GM10266 (cell line): ENCODE data around the gene SCAI.
A peak's percentile ranks its signal among the peaks of the same experiment; 100 is the strongest.
"Not testable (repeated sequence)": the region's sequence is repeated elsewhere in the genome, so short reads cannot be mapped to it uniquely, and the experiment has no call there.

ENCODE experiments used
- DNase-seq: peaks from one replicate; pipeline ENCODE4 v3.0.0; 2012; ENCODE audit errors: extremely low spot score
- CTCF ChIP-seq: IDR thresholded peaks from 2 replicates; pipeline ENCODE4 v1.5.1; 2012; ENCODE audit warnings: mild to moderate bottlenecking, low read depth; ENCODE audit not compliant: control insufficient read depth, insufficient read depth; ENCODE audit errors: missing control alignments

SCAI gene

GRCh38 chr9:124964604-124965003, 178.7 kb downstream of the SCAI start:
- no peak for TF ChIP-seq CTCF

GRCh38 chr9:124964056-124964455, 179.3 kb downstream of the SCAI start:
- TF ChIP-seq CTCF, result no peak
- DNase-seq, result no peak

More at GRCh38 chr9:124964604-124965003, 178.7 kb downstream of the SCAI start:
- DNase-seq, result no peak

GRCh38 chr9:124960409-124960752, 182.9 kb downstream of the SCAI start:
- no peak for DNase-seq
- TF ChIP-seq CTCF, result no peak

GRCh38 chr9:124959671-124960408, 183.5 kb downstream of the SCAI start:
- not testable (repeated sequence) for DNase-seq

- TF ChIP-seq CTCF, result no peak
- no peak for DNase-seq
Observed at GRCh38 chr9:124954255-124954654, 189.1 kb downstream of the SCAI start.

- TF ChIP-seq CTCF, result no peak
- peak; percentile 30 for DNase-seq
Observed at GRCh38 chr9:124950050-124950718, 193.1 kb downstream of the SCAI start.

- no peak for TF ChIP-seq CTCF
- DNase-seq, result no peak
Observed at GRCh38 chr9:124949387-124949786, 193.9 kb downstream of the SCAI start.

- no peak for DNase-seq
- no peak for TF ChIP-seq CTCF
Observed at GRCh38 chr9:124947727-124948391, 195.5 kb downstream of the SCAI start.
